HG03095 (cell line): ENCODE data around the gene TSEN54.
A peak's percentile ranks its signal among the peaks of the same experiment; 100 is the strongest.
"Not testable (repeated sequence)": the region's sequence is repeated elsewhere in the genome, so short reads cannot be mapped to it uniquely, and the experiment has no call there.

Experiments
- ATAC-seq: cut with Tn5 transposase; IDR thresholded peaks from one replicate; pipeline ENCODE4 v1.9.1; 2021; ENCODE audit warnings: moderate library complexity; ENCODE audit not compliant: unreplicated experiment

TSEN54 gene

DNA sequence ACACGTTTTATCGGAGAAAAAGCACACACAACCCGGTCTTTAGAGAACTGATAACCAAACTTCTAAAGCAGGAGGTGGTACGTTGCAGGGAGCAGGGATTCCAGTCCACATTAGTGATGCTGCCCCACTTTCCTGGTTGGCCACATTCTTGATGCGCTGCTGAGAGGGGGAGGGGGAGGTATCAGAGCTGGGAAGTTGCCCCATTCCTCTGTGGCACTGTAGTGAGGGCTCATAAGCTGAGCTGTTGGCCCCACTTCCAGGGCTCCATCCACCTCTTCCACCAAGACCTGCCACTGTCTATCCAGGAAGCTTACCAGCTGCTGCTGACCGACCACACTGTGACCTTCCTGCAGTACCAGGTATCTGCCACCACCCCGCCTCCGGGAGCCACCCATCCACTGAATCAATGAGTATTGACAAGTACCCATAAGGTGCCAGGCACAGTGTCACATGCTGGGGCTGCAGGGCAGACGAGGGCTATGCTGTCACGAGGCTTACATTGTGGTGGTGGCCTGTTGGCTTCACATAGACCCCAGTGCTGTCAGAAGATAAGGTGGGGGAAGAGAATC, 1.1 kb downstream of the TSEN54 start:
- no peak for ATAC-seq

- ATAC-seq, result no peak
These were observed 1.9 kb downstream of the TSEN54 start for GRCh38 chr17:75518201-75518600.

GRCh38 chr17:75518983-75519537, 2.7 kb downstream of the TSEN54 start:
- no peak for ATAC-seq

GRCh38 chr17:75520413-75520812, 4.1 kb downstream of the TSEN54 start:
- not testable (repeated sequence) for ATAC-seq

DNA sequence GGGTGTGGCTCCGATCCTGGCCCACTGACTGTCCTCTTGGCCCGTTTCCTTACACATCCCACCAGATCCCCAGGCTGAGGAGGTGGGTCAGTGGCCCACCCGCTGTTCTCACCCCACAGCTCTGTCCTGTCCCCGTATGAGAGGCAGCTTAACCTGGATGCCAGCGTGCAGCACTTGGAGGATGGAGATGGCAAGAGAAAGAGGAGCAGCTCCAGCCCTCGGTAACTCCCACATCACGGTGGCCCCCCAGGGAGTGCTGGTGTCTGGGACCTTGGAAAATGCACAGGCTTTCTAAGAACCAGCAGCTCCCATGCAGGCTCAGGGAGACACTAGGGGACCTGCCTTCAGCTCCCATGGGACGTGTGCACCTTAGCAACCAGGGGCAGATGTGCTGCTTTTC, 5.0 kb downstream of the TSEN54 start:
- ATAC-seq, result no peak

DNA sequence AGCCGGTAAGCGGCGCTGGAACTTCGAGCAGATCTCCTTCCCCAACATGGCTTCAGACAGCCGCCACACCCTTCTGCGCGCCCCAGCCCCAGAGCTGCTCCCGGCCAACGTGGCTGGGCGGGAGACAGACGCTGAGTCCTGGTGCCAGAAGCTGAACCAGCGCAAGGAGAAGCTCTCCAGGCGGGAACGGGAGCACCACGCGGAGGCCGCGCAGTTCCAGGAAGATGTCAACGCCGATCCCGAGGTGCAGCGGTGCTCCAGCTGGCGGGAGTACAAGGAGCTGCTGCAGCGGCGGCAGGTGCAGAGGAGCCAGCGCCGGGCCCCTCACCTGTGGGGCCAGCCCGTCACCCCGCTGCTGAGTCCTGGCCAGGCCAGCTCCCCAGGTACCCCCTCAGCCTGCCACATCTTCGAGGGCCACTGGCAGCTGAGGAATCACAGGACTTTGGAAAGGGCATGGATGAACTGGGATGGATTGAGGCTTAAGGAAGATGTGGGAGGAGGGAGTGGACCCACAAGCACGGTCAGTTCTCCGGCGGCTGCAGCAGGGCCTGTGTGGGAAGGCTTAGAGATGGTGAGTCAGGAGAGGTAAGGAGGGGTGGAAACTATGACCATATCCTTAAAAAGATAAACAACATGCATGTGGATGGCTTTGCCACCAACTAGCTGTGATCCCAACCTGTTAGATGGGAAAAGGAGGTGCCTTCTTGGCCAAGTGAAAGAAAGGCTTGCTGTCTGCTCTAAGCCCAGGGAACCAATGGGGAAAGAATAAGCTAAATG, 5.8 kb downstream of the TSEN54 start:
- ATAC-seq, result no peak

DNA sequence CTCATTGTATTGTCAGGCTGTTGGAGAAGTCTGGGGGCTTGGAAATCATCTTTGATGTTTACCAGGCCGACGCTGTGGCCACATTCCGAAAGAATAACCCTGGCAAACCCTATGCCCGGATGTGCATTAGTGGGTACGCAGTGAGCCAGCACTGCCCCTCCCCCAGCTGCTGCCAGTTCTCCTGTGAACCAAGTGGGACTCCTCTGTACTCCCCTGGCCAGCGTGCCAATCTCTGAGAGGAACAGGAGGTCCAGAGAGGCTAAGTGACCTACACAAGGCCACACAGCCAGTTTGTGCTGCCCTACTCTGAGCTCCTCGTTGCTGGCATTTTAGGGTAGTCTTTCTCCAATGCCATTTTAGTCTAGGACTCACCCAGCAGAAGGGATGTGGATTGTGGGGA, 7.3 kb downstream of the TSEN54 start:
- ATAC-seq, result no peak

- no peak for ATAC-seq
These were observed 8.1 kb downstream of the TSEN54 start for GRCh38 chr17:75524269-75524969.

DNA sequence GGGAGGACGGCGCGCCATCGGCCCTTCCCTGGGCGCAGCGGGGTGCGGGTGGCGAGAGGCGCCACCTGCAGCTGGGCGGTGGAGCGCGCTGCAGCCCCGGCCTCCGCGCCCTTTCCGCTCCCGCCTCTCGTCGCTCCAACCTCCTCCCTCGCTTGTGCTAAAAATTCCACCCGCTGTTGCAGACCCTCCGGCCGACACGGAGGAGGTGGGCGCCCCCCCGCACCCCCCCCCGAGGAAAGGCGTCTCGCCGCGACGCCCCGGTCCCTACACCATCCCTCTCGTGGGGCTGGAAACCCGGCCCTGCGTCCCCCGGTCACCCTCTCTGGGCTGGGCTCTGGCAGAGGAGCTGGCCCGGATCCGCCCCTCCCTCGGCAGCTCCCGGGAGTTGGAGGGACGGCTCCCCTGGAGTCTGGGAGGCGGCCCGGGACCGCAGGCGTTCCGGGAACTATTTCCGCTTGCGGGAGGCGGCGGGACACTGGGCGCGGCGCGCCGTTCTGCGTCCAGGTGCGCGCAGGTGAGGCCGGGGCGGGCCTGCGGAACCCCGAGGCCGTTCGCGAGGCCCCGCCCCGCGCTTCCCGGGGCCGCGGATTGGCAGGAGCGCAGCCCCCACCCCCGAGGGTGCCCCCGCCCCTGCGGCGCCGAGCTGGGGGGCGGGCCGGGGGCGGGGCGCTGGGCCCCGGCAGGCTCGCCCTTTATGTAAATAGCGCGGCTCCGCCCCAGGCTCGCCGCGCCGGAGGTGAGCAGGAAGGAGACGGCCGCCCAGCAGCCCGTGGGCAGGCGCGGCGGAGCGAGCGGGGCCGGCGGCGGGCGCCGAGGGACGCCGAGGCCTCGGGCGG, 8.9 kb downstream of the TSEN54 start, which contains the start of gene LLGL2:
LLGL2 (plus strand) TSS at position 728 of the 836 bp plus-strand sequence. CDS start 17,730 bp downstream, outside the sequence.
- ATAC-seq, result peak; percentile 78

- ATAC-seq, result no peak
These were observed 9.7 kb downstream of the TSEN54 start for GRCh38 chr17:75525806-75526554.

DNA sequence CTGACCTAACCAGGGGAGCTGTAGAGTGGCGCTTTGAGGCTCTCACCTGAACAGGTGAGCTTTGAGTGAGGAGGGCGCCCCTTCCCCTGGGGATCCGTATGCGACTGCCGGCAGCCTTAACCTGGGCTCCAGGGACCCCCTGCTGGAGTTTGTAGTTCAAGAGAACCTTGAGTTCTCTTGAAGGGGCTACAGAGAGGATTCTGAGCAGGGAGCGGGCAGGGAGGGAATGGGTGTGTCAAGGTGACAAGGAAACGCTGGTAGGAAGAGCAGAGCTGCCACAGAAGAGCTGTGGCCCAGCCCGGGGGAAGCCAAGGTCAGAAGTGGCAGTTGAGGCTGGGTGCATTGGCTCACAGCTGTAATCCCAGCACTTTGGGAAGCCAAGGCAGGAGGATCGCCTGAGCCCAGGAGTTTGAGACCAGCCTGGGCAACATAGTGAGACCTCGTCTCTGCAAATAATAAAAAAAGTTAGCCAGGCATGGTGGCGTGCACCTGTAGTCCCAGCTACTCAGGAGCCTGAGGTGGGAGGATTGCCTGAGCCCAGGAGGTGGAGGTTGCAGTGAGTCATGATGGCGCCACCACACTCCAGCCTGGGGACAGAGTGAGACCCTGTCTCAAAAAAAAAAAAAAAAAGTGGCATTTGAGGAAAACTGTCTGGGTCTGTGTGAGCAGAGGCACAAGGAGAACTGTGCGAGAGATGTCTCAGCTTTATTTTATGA, 10.4 kb downstream of the TSEN54 start:
- ATAC-seq, result no peak

DNA sequence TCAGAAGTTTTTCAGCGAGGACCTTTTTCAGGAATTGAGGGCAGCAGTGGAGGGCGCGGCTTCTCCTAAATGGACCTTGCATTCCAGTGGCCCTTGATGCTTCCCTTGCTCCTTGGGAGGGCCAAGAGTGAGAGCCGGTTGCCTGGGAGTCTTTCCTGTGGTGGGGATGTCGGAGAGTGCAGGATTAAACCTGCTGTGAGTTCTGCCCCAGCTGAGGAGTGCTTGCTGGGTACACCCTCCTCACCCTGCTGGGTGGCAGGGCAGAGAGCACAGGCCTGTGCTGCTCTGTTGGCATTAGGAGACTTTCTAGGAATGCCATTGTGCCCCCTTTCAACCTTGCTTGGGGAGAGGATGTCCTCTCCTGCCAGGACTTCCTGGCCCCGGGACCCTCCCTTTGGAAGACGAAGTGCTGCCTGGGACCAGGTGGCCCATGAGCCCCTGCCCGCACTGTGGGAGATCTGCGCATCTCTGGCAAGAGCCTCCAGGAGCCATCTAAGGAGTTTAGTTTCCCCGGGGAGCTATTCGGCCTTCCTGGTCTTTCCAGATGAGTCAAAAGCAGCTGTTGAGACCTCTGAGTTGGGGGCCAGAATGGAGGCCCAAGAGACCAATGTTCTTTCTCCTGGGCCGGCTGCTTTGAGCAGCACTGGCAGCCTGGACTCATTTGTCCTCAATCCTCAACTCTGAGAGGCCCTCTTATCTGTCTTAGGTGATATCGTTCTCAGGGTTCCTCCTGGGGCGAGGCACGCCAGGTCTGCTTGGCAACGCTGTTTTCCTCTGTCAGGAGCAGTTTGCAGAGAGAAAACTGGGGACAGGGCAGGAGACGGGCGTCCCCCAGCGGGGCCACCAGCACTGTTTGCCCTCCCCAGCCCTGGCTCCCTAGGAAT, 14.8 kb downstream of the TSEN54 start:
- no peak for ATAC-seq

DNA sequence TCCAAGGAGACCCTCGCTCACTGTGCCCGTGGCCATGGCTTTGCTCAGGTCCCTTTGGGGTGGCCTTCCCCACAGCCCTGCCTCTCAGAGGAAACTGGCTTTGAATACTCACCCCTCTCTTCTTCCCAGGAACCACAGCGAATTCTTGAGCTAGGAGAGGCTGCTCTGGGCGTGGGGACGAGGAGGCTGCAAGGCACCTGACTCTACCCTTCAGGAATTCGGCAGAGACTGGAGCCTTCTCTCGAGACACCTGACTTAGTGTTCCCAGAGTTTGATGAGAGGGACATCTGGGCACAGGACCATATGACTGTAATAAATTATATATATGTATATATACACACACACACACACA, 15.4 kb downstream of the TSEN54 start:
- ATAC-seq, result no peak

DNA sequence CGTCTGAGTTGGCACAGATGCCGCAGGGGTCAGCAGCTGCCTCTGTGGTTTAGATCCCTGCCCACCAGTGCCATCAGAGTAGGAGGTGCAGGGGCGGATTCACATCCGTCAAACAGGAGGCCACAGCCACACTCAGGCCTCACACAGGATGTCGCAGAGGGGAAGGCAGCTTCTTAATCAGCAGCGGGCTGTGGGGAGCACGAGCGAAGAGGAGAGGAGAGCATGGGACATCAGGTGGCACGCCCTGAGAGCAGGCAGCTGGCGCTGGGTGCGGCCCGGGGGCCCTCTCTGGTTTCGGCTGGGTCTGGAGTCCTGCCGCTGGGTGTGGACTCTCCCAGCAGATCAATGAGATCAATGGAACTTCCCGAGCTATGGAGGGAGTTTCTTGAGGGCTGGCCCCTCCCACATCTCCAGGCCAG, 18.8 kb downstream of the TSEN54 start:
- no peak for ATAC-seq

- no peak for ATAC-seq
These were observed 19.5 kb downstream of the TSEN54 start for GRCh38 chr17:75535871-75536270.

- no peak for ATAC-seq
These were observed 20.0 kb downstream of the TSEN54 start for GRCh38 chr17:75536366-75536765.

- no peak for ATAC-seq
These were observed 23.8 kb downstream of the TSEN54 start for GRCh38 chr17:75539967-75540729.
